Brain pericyte (primary cell): Measurements from ENCODE around the gene HIPK1.

Source experiments
- DNase-seq: peaks from one replicate; pipeline ENCODE4 v3.0.0-alpha.2; 2012; ENCODE audit warnings: low read depth, low spot score

The HIPK1 gene

GRCh38 chr1:113913887-113914664 lies 15.0 kb upstream of the HIPK1 start:
- no peak for DNase-seq

- DNase-seq, result no peak
These were observed 12.2 kb upstream of the HIPK1 start for GRCh38 chr1:113916974-113917373.

GRCh38 chr1:113917400-113918082 lies 11.6 kb upstream of the HIPK1 start:
- DNase-seq, result no peak

- DNase-seq, result no peak
These were observed 10.9 kb upstream of the HIPK1 start for GRCh38 chr1:113918243-113918642.

- no peak for DNase-seq
These were observed 6.2 kb upstream of the HIPK1 start for GRCh38 chr1:113922957-113923356.

- DNase-seq, result no peak
These were observed 4.7 kb upstream of the HIPK1 start for GRCh38 chr1:113924473-113924872.

GRCh38 chr1:113928187-113928930 lies 765 bp upstream of the HIPK1 start:
- no peak for DNase-seq

GRCh38 chr1:113929750-113930498 lies 800 bp downstream of the HIPK1 start:
- no peak for DNase-seq

- DNase-seq, result no peak
These were observed 1.5 kb downstream of the HIPK1 start for GRCh38 chr1:113930499-113931161.

- DNase-seq, result peak; percentile 38
These were observed 2.3 kb downstream of the HIPK1 start for GRCh38 chr1:113931451-113931851.

GRCh38 chr1:113934006-113934405 lies 4.9 kb downstream of the HIPK1 start:
- DNase-seq, result no peak

- DNase-seq, result no peak
These were observed 5.5 kb downstream of the HIPK1 start for GRCh38 chr1:113934511-113935055.

GRCh38 chr1:113935176-113935575 lies 6.1 kb downstream of the HIPK1 start:
- DNase-seq, result no peak

GRCh38 chr1:113935970-113936369 lies 6.8 kb downstream of the HIPK1 start:
- no peak for DNase-seq

- no peak for DNase-seq
These were observed 8.0 kb downstream of the HIPK1 start for GRCh38 chr1:113937146-113937545.

- DNase-seq, result no peak
These were observed 9.1 kb downstream of the HIPK1 start for GRCh38 chr1:113938192-113938591.

GRCh38 chr1:113940365-113941244 lies 11.5 kb downstream of the HIPK1 start:
- no peak for DNase-seq

- DNase-seq, result no peak
These were observed 12.1 kb downstream of the HIPK1 start for GRCh38 chr1:113941245-113941559.

- DNase-seq, result no peak
These were observed 13.4 kb downstream of the HIPK1 start for GRCh38 chr1:113942527-113942926.
